IPS-15b (cell line): ENCODE measurements around the gene OTOP1.
A peak's percentile ranks its signal among the peaks of the same experiment; 100 is the strongest.
"Not testable (repeated sequence)": the region's sequence is repeated elsewhere in the genome, so short reads cannot be mapped to it uniquely, and the experiment has no call there.

Experiments
- H3K27me3 ChIP-seq: one replicate; pipeline ENCODE4 v1.6.1; 2013; ENCODE audit warnings: low read length; ENCODE audit not compliant: control insufficient read depth, insufficient read depth
- H3K36me3 ChIP-seq: one replicate; pipeline ENCODE4 v1.6.1; 2013; ENCODE audit warnings: low read length; ENCODE audit not compliant: control insufficient read depth, insufficient read depth
- H3K4me1 ChIP-seq: one replicate; pipeline ENCODE4 v1.6.1; 2013; ENCODE audit warnings: mild to moderate bottlenecking, low read length; ENCODE audit not compliant: control insufficient read depth, insufficient read depth
- H3K4me3 ChIP-seq: one replicate; pipeline ENCODE4 v1.5.1; 2013; ENCODE audit warnings: low read depth, low read length
- H3K9ac ChIP-seq: one replicate; pipeline ENCODE4 v1.6.1; 2013; ENCODE audit warnings: low read depth, mild to moderate bottlenecking, low read length
- H3K9me3 ChIP-seq: one replicate; pipeline ENCODE4 v1.6.1; 2013; ENCODE audit warnings: mild to moderate bottlenecking, low read length; ENCODE audit not compliant: control insufficient read depth, insufficient read depth

OTOP1 gene

GRCh38 chr4:4254666-4255065, 27.9 kb upstream of the OTOP1 start:
- Histone ChIP-seq H3K4me1 (peaks cover 5% of the 10 kb centered on the region), H3K4me3 (no peak overlapping the region), H3K36me3 (no peaks in the 10 kb centered on the region), H3K9me3 (no peaks in the 10 kb centered on the region), H3K27me3 (peaks cover 6% of the 10 kb centered on the region), H3K9ac (no peak overlapping the region)

- Histone ChIP-seq H3K36me3 (no peaks in the 10 kb centered on the region), H3K4me3 (no peak overlapping the region), H3K9ac (no peak overlapping the region), H3K27me3 (peaks cover 6% of the 10 kb centered on the region), H3K4me1 (peaks cover 1% of the 10 kb centered on the region), H3K9me3 (no peaks in the 10 kb centered on the region)
Measured at GRCh38 chr4:4254199-4254598, 27.5 kb upstream of the OTOP1 start.

- Histone ChIP-seq H3K4me1 (no peaks in the 10 kb centered on the region), H3K27me3 (peaks cover 6% of the 10 kb centered on the region), H3K36me3 (peaks cover 4% of the 10 kb centered on the region), H3K9ac (no peak overlapping the region), H3K9me3 (no peaks in the 10 kb centered on the region), H3K4me3 (no peak overlapping the region)
Measured at GRCh38 chr4:4249866-4250265, 23.1 kb upstream of the OTOP1 start.

GRCh38 chr4:4249342-4249741, 22.6 kb upstream of the OTOP1 start:
- not testable (repeated sequence) for H3K27me3 ChIP-seq, H3K9ac ChIP-seq, H3K9me3 ChIP-seq, H3K4me1 ChIP-seq, H3K4me3 ChIP-seq, H3K36me3 ChIP-seq

GRCh38 chr4:4248885-4249203, 22.1 kb upstream of the OTOP1 start:
- peak overlapping the region; percentile 87 for H3K4me3 ChIP-seq
- peaks cover 6% of the 10 kb centered on the region for H3K27me3 ChIP-seq
- no peaks in the 10 kb centered on the region for H3K9me3 ChIP-seq
- peak overlapping the region; percentile 95 for H3K9ac ChIP-seq
- H3K36me3 ChIP-seq = peaks cover 9% of the 10 kb centered on the region
- no peaks in the 10 kb centered on the region for H3K4me1 ChIP-seq

- peaks cover 6% of the 10 kb centered on the region for H3K27me3 ChIP-seq
- H3K9me3 ChIP-seq = no peaks in the 10 kb centered on the region
- peaks cover 11% of the 10 kb centered on the region for H3K36me3 ChIP-seq
- H3K4me1 ChIP-seq = no peaks in the 10 kb centered on the region
- peak within 1 kb of the TSS; percentile 87 for H3K4me3 ChIP-seq
- peak within 1 kb of the TSS; percentile 95 for H3K9ac ChIP-seq
Measured at GRCh38 chr4:4248029-4248884, 21.5 kb upstream of the OTOP1 start, which contains the start of gene TMEM128. Gene TMEM128, minus strand, starts transcription at chr4:4248223. Its CDS starts 21 bp downstream, at chr4:4248202.

GRCh38 chr4:4247696-4248028, 20.9 kb upstream of the OTOP1 start:
- Histone ChIP-seq H3K27me3 (peaks cover 6% of the 10 kb centered on the region), H3K4me1 (no peaks in the 10 kb centered on the region), H3K9me3 (no peaks in the 10 kb centered on the region), H3K36me3 (peaks cover 11% of the 10 kb centered on the region), H3K9ac (peak overlapping the region; percentile 95), H3K4me3 (peak overlapping the region; percentile 87)

GRCh38 chr4:4245172-4245571, 18.4 kb upstream of the OTOP1 start:
- Histone ChIP-seq H3K9me3 (no peaks in the 10 kb centered on the region), H3K27me3 (no peaks in the 10 kb centered on the region), H3K4me1 (no peaks in the 10 kb centered on the region), H3K4me3 (no peak overlapping the region), H3K9ac (no peak overlapping the region), H3K36me3 (peaks cover 11% of the 10 kb centered on the region)

GRCh38 chr4:4239551-4239950, 12.8 kb upstream of the OTOP1 start:
- not testable (repeated sequence) for H3K27me3 ChIP-seq, H3K4me3 ChIP-seq, H3K36me3 ChIP-seq, H3K9me3 ChIP-seq, H3K9ac ChIP-seq, H3K4me1 ChIP-seq

- peaks cover 14% of the 10 kb centered on the region for H3K27me3 ChIP-seq
Measured at GRCh38 chr4:4233610-4234009, 6.9 kb upstream of the OTOP1 start.

GRCh38 chr4:4228356-4228668, 1.6 kb upstream of the OTOP1 start:
- Histone ChIP-seq H3K36me3 (no peaks in the 10 kb centered on the region), H3K27me3 (peaks cover 59% of the 10 kb centered on the region), H3K9ac (no peak overlapping the region)

More at GRCh38 chr4:4233610-4234009, 6.9 kb upstream of the OTOP1 start:
- Histone ChIP-seq H3K4me3 (no peak overlapping the region), H3K36me3 (no peaks in the 10 kb centered on the region), H3K4me1 (no peaks in the 10 kb centered on the region), H3K9ac (no peak overlapping the region), H3K9me3 (no peaks in the 10 kb centered on the region)

GRCh38 chr4:4227510-4228355, 1.0 kb upstream of the OTOP1 start:
- H3K36me3 ChIP-seq = no peaks in the 10 kb centered on the region
- H3K9ac ChIP-seq = no peak overlapping the region
- peaks cover 65% of the 10 kb centered on the region for H3K27me3 ChIP-seq
- peaks cover 3% of the 10 kb centered on the region for H3K4me1 ChIP-seq
- no peaks in the 10 kb centered on the region for H3K9me3 ChIP-seq
- H3K4me3 ChIP-seq = peak overlapping the region; percentile 30

More at GRCh38 chr4:4228356-4228668, 1.6 kb upstream of the OTOP1 start:
- H3K9me3 ChIP-seq = no peaks in the 10 kb centered on the region
- H3K4me1 ChIP-seq = peaks cover 3% of the 10 kb centered on the region
- peak overlapping the region; percentile 30 for H3K4me3 ChIP-seq
